K562 (cell line): Measurements from ENCODE around the gene ZMIZ1. TPM values are rescaled to one million over a fixed set of nuclear protein-coding genes. Genes with fewer than 3 reads are reported as not detected.

Experiments
- ATAC-seq: fragments of 200-7000 bp; cut with Tn5 transposase; 3 replicates; pipeline ENCODE4 v1.9.1; 2020; ENCODE audit warnings: moderate library complexity
- BruUV-seq: library from RNA; stranded (reverse); fragments of 400-500 nt; replicated peaks from 2 replicates; lab custom pipeline; 2021; lab: Mats Ljungman, UMichigan
- CTCF ChIA-PET: fragments of 300-600 bp; formaldehyde crosslinking; extraction: SDS; loops from one replicate; lab custom pipeline; 2021; ENCODE audit warnings: low intra/inter-chr PET ratio; lab: Yijun Ruan, JAX
- POLR2A ChIA-PET: fragments of 300-600, 350-650 bp; sonication (Branson Sonifier 250); formaldehyde crosslinking; extraction: SDS; loops from one replicate; lab custom pipeline; 2021; ENCODE audit warnings: antibody characterized with exemption, inconsistent platforms; lab: Yijun Ruan, JAX
- DNase-seq, 4 experiments: peaks; one replicate each; pipeline versions ENCODE4 v3.0.0 to v3.0.0-alpha.2; 2011 to 2018; ENCODE audit warnings: low spot score in 3 of 4, mixed read lengths in 3 of 4; ENCODE audit errors: extremely low read depth in 1 of 4
- FAIRE-seq: peaks from 2 replicates; lab custom pipeline; 2011; peaks lifted over from hg19 to GRCh38; lab: Jason Lieb, UNC
- H2AFZ ChIP-seq: 2 replicates; pipeline ENCODE4 v1.6.0; 2011; ENCODE audit warnings: low read depth, low read length, control low read depth, inconsistent platforms
- H3K27ac ChIP-seq: fragments of 200-600 bp; 3 replicates; pipeline ENCODE4 v1.8.0; 2011; ENCODE audit warnings: low read depth, mild to moderate bottlenecking, control low read depth, inconsistent platforms, low read length, moderate library complexity, mixed read lengths; ENCODE audit errors: extremely low read depth
- H3K27me3 ChIP-seq, 2 experiments: fragments of 300-600 bp in 1 of 2; 2 replicates in 1 of 2; 3 replicates in 1 of 2; pipeline versions ENCODE4 v1.6.0 to v1.8.0; 2011; ENCODE audit warnings: inconsistent platforms in 2 of 2, low read length in 2 of 2, mild to moderate bottlenecking in 1 of 2, mixed read lengths in 1 of 2, moderate library complexity in 1 of 2; ENCODE audit not compliant: control insufficient read depth in 2 of 2, insufficient read depth in 2 of 2
- H3K36me3 ChIP-seq: fragments of 300-600 bp; 3 replicates; pipeline ENCODE4 v1.8.0; 2011; ENCODE audit warnings: mild to moderate bottlenecking, low read length, inconsistent platforms; ENCODE audit not compliant: control insufficient read depth, insufficient read depth
- H3K4me1 ChIP-seq, 2 experiments: fragments of 200-600 bp in 1 of 2; replicated peaks in 1 of 2; 2 replicates in 1 of 2; 3 replicates in 1 of 2; pipeline versions ENCODE4 v1.5.1 to v1.8.0; 2011; ENCODE audit warnings: inconsistent platforms in 2 of 2, low read length in 2 of 2, mild to moderate bottlenecking in 1 of 2, mixed read lengths in 1 of 2, moderate library complexity in 1 of 2; ENCODE audit not compliant: control insufficient read depth in 2 of 2, insufficient read depth in 2 of 2
- H3K4me2 ChIP-seq: 2 replicates; pipeline ENCODE4 v1.6.1; 2011; ENCODE audit warnings: low read length, control low read depth, inconsistent platforms, mixed read lengths; ENCODE audit not compliant: insufficient read depth
- H3K4me3 ChIP-seq: fragments of 200-600 bp; sonication (generic), shearing (Covaris generic); 2 replicates; pipeline ENCODE4 v1.5.1; 2016; ENCODE audit warnings: control low read depth, inconsistent platforms
- H3K79me2 ChIP-seq: fragments of 200-600 bp; 3 replicates; pipeline ENCODE4 v1.8.0; 2011; ENCODE audit warnings: low read length, inconsistent platforms; ENCODE audit not compliant: control insufficient read depth, insufficient read depth
- H3K9ac ChIP-seq, 2 experiments: 2 replicates each; pipeline versions ENCODE4 v1.6.0 to v1.6.1; 2011; ENCODE audit warnings: low read depth in 2 of 2, low read length in 2 of 2, control low read depth in 1 of 2, inconsistent platforms in 1 of 2, mild to moderate bottlenecking in 1 of 2, mixed read lengths in 1 of 2; ENCODE audit not compliant: insufficient read depth in 1 of 2
- H3K9me1 ChIP-seq: one replicate; pipeline ENCODE4 v1.6.0; 2011; ENCODE audit warnings: inconsistent platforms, mild to moderate bottlenecking, low read length, moderate library complexity; ENCODE audit not compliant: control insufficient read depth, insufficient read depth
- H3K9me3 ChIP-seq: replicated peaks from 2 replicates; pipeline ENCODE4 v1.5.1; 2011; ENCODE audit warnings: low read depth, low read length, inconsistent platforms; ENCODE audit not compliant: control insufficient read depth, insufficient read depth
- H4K20me1 ChIP-seq: replicated peaks from 2 replicates; pipeline ENCODE4 v1.6.1; 2011; ENCODE audit warnings: low read length, inconsistent platforms, mixed read lengths; ENCODE audit not compliant: control insufficient read depth, insufficient read depth
- FOSL1 ChIP-seq: fragments of 200-800 bp; sonication (Bioruptor generic); conservative IDR thresholded peaks from 2 replicates; pipeline ENCODE4 v1.6.1; 2016; ENCODE audit warnings: missing genetic modification characterization, missing compliant biosample characterization
- GABPA ChIP-seq: fragments of 200-800 bp; sonication (Bioruptor generic); conservative IDR thresholded peaks from 2 replicates; pipeline ENCODE4 v1.6.1; 2016; ENCODE audit warnings: low read depth, missing genetic modification characterization, missing compliant biosample characterization
- HDAC6 ChIP-seq: IDR thresholded peaks from 2 replicates; pipeline ENCODE4 v1.6.1; 2012; ENCODE audit warnings: low read depth, mild to moderate bottlenecking, control low read depth, inconsistent platforms, low read length, moderate library complexity
- SPI1 ChIP-seq: IDR thresholded peaks from 2 replicates; pipeline ENCODE4 v1.6.1; 2011; ENCODE audit warnings: low read depth, low read length, control low read depth, borderline replicate concordance
- WGBS: fragments of 100-300 bp; shearing (Covaris generic); methylation state at CpG from one replicate; pipeline ENCODE4 v1.1.6; 2016; ENCODE audit warnings: low coverage, mixed read lengths; ENCODE audit not compliant: insufficient coverage; ENCODE audit errors: missing lambda C conversion rate; 5-methylcytosine and 5-hydroxymethylcytosine counted together
- in situ Hi-C: fragments of 300-500 bp; cut with MboI; formaldehyde crosslinking; loops from 4 replicates; pipeline ENCODE4 v1.15.0; 2018; ENCODE audit warnings: inconsistent platforms, mixed read lengths
- intact Hi-C: fragments of 100-400 bp; cut with micrococcal nuclease; formaldehyde crosslinking; loops from 2 replicates; pipeline ENCODE4 v1.14.2; 2022
- polyA plus RNA-seq, 8 experiments: library from polyadenylated mRNA; depleted of rRNA in 4 of 8; stranded (reverse) in 5 of 8; unstranded in 3 of 8; fragments of >200 nt; fragmentation: Nextera tagmentation in 2 of 8; fragmentation: Illumina TruSeq in 1 of 8; extraction: Ambion mirVana in 2 of 8; extraction: Trizol in 1 of 8; gene quantifications; 2 replicates each; pipeline versions ENCODE4 v1.2.1 to v1.2.3, GENCODE V29; 2011 to 2014; ENCODE audit warnings: inconsistent platforms in 1 of 8, missing spikeins in 1 of 8
- total RNA-seq, 7 experiments: library from RNA; depleted of rRNA in 6 of 7; stranded (reverse); fragments of >200 nt in 6 of 7; fragmentation: Illumina TruSeq in 2 of 7; extraction: Trizol in 2 of 7; gene quantifications; 2 replicates each; pipeline versions ENCODE4 v1.2.1 to v1.2.3, GENCODE V29; 2011 to 2021; ENCODE audit warnings: low replicate concordance in 1 of 7
- TF ChIP-seq, protein P1 (sequence below): fragments of 150-350 bp; IDR thresholded peaks from 2 replicates; pipeline ENCODE4 v1.6.1; 2014; ENCODE audit warnings: low read depth, mild to moderate bottlenecking, low read length, borderline replicate concordance

ZMIZ1 gene
- total and polyA plus RNA-seq, 9 of the 15 experiments (the other 6 are each of a cell fraction or from before 2014, with no cell fraction given) = 1.0 to 37.3 (median 4.3) TPM

DNA sequence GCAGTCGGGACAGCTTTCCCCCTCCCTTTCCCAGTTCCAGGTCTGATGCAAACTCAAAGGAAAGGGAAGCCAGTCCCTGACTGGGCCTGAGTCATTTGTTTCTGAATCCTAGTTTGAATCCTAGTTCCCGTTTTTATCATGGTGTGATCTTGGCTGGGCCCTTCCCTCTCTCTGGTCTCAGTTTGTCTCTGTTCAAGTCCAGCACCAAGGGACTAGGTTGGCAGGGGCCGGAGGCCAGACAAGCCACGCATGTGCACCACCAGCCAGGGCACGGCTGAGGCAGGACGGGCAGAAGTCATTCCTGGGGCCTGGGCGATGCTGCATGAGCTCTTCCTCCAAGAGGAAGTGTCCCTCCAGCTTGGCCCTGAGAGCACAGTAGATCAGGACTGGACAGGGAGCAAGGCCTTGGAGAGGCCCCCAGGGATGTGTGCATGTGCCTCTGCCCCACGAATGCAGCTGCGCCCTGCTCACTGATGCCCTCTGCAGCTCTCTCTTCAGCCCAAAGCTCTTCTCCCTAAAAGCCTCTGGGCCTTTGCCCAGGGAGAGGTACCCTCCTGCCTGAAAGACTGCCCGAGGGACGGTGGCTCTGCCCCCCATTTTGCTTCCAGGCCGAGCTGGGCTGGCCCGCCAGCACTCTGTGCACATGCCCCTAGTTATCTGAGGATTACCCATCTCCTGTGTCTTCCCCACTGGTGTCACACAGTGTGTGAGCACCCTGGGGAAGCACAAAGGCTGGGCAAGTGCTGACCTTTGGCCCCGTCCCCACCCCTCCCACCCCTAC lies 86.7 kb downstream of the ZMIZ1 start:
- no peak overlapping the region for H3K4me3 ChIP-seq
- H4K20me1 ChIP-seq = 0 out of 2 replicates have a peak, but pooled peaks cover 20% of the 10 kb centered on the region
- peaks cover 46 to 82% of the 10 kb centered on the region in 2 experiments for H3K4me1 ChIP-seq
- H2AFZ ChIP-seq = no peak overlapping the region
- CTCF ChIA-PET = no interaction called here
- no TSS peak for BruUV-seq
- no peaks in the 10 kb centered on the region for H3K9me3 ChIP-seq
- in situ Hi-C loops = no loop called here
- TF ChIP-seq, protein P1, sequence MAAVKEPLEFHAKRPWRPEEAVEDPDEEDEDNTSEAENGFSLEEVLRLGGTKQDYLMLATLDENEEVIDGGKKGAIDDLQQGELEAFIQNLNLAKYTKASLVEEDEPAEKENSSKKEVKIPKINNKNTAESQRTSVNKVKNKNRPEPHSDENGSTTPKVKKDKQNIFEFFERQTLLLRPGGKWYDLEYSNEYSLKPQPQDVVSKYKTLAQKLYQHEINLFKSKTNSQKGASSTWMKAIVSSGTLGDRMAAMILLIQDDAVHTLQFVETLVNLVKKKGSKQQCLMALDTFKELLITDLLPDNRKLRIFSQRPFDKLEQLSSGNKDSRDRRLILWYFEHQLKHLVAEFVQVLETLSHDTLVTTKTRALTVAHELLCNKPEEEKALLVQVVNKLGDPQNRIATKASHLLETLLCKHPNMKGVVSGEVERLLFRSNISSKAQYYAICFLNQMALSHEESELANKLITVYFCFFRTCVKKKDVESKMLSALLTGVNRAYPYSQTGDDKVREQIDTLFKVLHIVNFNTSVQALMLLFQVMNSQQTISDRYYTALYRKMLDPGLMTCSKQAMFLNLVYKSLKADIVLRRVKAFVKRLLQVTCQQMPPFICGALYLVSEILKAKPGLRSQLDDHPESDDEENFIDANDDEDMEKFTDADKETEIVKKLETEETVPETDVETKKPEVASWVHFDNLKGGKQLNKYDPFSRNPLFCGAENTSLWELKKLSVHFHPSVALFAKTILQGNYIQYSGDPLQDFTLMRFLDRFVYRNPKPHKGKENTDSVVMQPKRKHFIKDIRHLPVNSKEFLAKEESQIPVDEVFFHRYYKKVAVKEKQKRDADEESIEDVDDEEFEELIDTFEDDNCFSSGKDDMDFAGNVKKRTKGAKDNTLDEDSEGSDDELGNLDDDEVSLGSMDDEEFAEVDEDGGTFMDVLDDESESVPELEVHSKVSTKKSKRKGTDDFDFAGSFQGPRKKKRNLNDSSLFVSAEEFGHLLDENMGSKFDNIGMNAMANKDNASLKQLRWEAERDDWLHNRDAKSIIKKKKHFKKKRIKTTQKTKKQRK = no peak
- TF ChIP-seq FOSL1 (tag) (peak; percentile 45; the same call in 1 of the 2 replicates), GABPA (no peak), HDAC6 (no peak), SPI1 (peak; percentile 5; the same call in 1 of the 2 replicates)
- H3K79me2 ChIP-seq = peaks cover 21% of the 10 kb centered on the region
- 82% methylated on average over 14 of the region's 14 CpGs for WGBS
- peak overlapping the region in 1 of 2 experiments; percentile 8; a peak in 2 of 4 replicates for H3K9ac ChIP-seq
- H3K4me2 ChIP-seq = no peak overlapping the region
- FAIRE-seq = no peak
- H3K9me1 ChIP-seq = peaks cover 9% of the 10 kb centered on the region
- no peak overlapping the region for H3K27ac ChIP-seq
- no peak for ATAC-seq
- H3K27me3 ChIP-seq = no peaks in the 10 kb centered on the region
- H3K36me3 ChIP-seq = peaks cover 8% of the 10 kb centered on the region; the same call in 2 of the 3 replicates
- DNase-seq = no peak
- POLR2A ChIA-PET = interaction anchor here (0.7 to 0.8 kb wide), 3 partner anchors 9 to 175 kb away, joined by 3 to 4 read pairs (median 4); no protein-coding TSS in a partner anchor
- intact Hi-C loops = no loop called here
